Tibial nerve (tissue), 4 donors: ENCODE data around the gene SLC66A3. TPM values are rescaled to one million over a fixed set of nuclear protein-coding genes. Genes with fewer than 3 reads are reported as not detected.

Source experiments
- DNase-seq, 2 donors: peaks; one replicate each; pipeline ENCODE4 v3.0.0-alpha.2; 2019; ENCODE audit warnings: low spot score in 2 of 2
- H3K27ac ChIP-seq, 4 donors: fragments of 200-600 bp; sonication (generic) in 3 of 4; one replicate each; pipeline ENCODE4 v1.5.1; 2017 to 2019; ENCODE audit warnings: mild to moderate bottlenecking in 1 of 4
- H3K27me3 ChIP-seq, 2 donors: fragments of 200-600 bp; sonication (generic) in 1 of 2; one replicate each; pipeline versions ENCODE4 v1.5.1 to v1.6.0; 2017 to 2019
- H3K36me3 ChIP-seq, 3 donors: fragments of 200-600 bp; sonication (generic); one replicate each; pipeline ENCODE4 v1.5.1; 2018 to 2019
- H3K4me1 ChIP-seq, 4 donors: fragments of 200-600 bp; sonication (generic) in 3 of 4; one replicate each; pipeline ENCODE4 v1.5.1; 2017 to 2019
- H3K4me3 ChIP-seq, 4 donors: fragments of 200-600 bp; sonication (generic) in 3 of 4; one replicate each; pipeline ENCODE4 v1.5.1; 2017 to 2019; ENCODE audit warnings: mild to moderate bottlenecking in 1 of 4, moderate library complexity in 1 of 4
- H3K9me3 ChIP-seq, 4 donors: fragments of 200-600 bp; sonication (generic) in 3 of 4; one replicate each; pipeline ENCODE4 v1.5.1; 2017 to 2019
- CTCF ChIP-seq, 5 experiments: fragments of 200-600 bp in 3 of 5; fragments of 450-650 bp in 2 of 5; sonication (generic) in 3 of 5; IDR thresholded peaks; one replicate each; pipeline ENCODE4 v1.5.1; 2016 to 2019; ENCODE audit warnings: antibody characterized with exemption in 5 of 5, mild to moderate bottlenecking in 3 of 5, moderate library complexity in 2 of 5
- EP300 ChIP-seq, 2 donors: sonication (generic); formaldehyde crosslinking; IDR thresholded peaks; one replicate each; pipeline ENCODE4 v1.6.1; 2017; ENCODE audit warnings: antibody characterized with exemption in 2 of 2, mild to moderate bottlenecking in 1 of 2
- POLR2A ChIP-seq, 2 donors: fragments of 450-650 bp; IDR thresholded peaks; one replicate each; pipeline ENCODE4 v1.6.1; 2017; ENCODE audit warnings: antibody characterized with exemption in 2 of 2, mild to moderate bottlenecking in 2 of 2, moderate library complexity in 2 of 2
- WGBS, 2 donors: methylation state at CpG; one replicate each; pipeline ENCODE4 v1.1.5; 2018; 5-methylcytosine and 5-hydroxymethylcytosine counted together
- total RNA-seq, 4 donors: library from RNA; depleted of rRNA; stranded (reverse); fragments of >200 nt; gene quantifications; one replicate each; pipeline ENCODE4 v1.1.0, GENCODE V29; 2016

The SLC66A3 gene
- total RNA-seq, 4 donors from 2014 or later, result 49.8 to 120 (median 112) TPM

GRCh38 chr2:11123856-11124759, 31.2 kb upstream of the SLC66A3 start:
- Histone ChIP-seq H3K27ac (no peak overlapping the region), H3K9me3 (no peaks in the 10 kb centered on the region), H3K27me3 (no peaks in the 10 kb centered on the region), H3K4me1 (peaks cover 0 to 10% (median 0%) of the 10 kb centered on the region in 4 donors), H3K4me3 (no peak overlapping the region), H3K36me3 (no peaks in the 10 kb centered on the region)
- DNase-seq, result peak in 1 of 2 donors; percentile 52
- 49 to 53% methylated on average over 31 to 36 of the region's 41 CpGs for WGBS, 2 donors
- TF ChIP-seq CTCF (IDR thresholded peaks at IDR 0.05), result peak; percentile 42 to 61 (median 49)
- TF ChIP-seq EP300 (IDR thresholded peaks at IDR 0.05), result no peak
- no peak for TF ChIP-seq POLR2A (IDR thresholded peaks at IDR 0.05)

- Histone ChIP-seq H3K4me1 (peaks cover 0 to 15% (median 1%) of the 10 kb centered on the region in 4 donors), H3K4me3 (no peak overlapping the region), H3K36me3 (no peaks in the 10 kb centered on the region), H3K27ac (no peak overlapping the region), H3K9me3 (no peaks in the 10 kb centered on the region), H3K27me3 (no peaks in the 10 kb centered on the region)
- no peak for DNase-seq
- WGBS, 2 donors, result 56 to 66% methylated on average over 3 of the region's 3 CpGs
- no peak for TF ChIP-seq POLR2A (IDR thresholded peaks at IDR 0.05)
- TF ChIP-seq CTCF (IDR thresholded peaks at IDR 0.05), result no peak
- no peak for TF ChIP-seq EP300 (IDR thresholded peaks at IDR 0.05)
Observed at GRCh38 chr2:11124760-11125068, 30.6 kb upstream of the SLC66A3 start.

- Histone ChIP-seq H3K9me3 (no peaks in the 10 kb centered on the region), H3K4me3 (no peak overlapping the region), H3K27ac (no peak overlapping the region), H3K4me1 (peaks cover 0 to 24% (median 10%) of the 10 kb centered on the region in 4 donors), H3K36me3 (no peaks in the 10 kb centered on the region), H3K27me3 (no peaks in the 10 kb centered on the region)
- WGBS, 2 donors, result 80 to 89% methylated on average over 5 of the region's 5 CpGs
- no peak for DNase-seq
- TF ChIP-seq EP300 (IDR thresholded peaks at IDR 0.05), result no peak
Observed at GRCh38 chr2:11127761-11128160, 27.5 kb upstream of the SLC66A3 start.

GRCh38 chr2:11128243-11128951, 26.9 kb upstream of the SLC66A3 start:
- TF ChIP-seq CTCF (IDR thresholded peaks at IDR 0.05) (no peak), POLR2A (IDR thresholded peaks at IDR 0.05) (no peak), EP300 (IDR thresholded peaks at IDR 0.05) (no peak)
- 66 to 73% methylated on average over 11 of the region's 11 CpGs for WGBS, 2 donors
- H3K27ac ChIP-seq, result no peak overlapping the region

GRCh38 chr2:11129598-11130449, 25.4 kb upstream of the SLC66A3 start:
- no peaks in the 10 kb centered on the region for H3K36me3 ChIP-seq
- H3K4me1 ChIP-seq, result peaks cover 0 to 36% (median 17%) of the 10 kb centered on the region in 4 donors
- no peaks in the 10 kb centered on the region for H3K9me3 ChIP-seq
- TF ChIP-seq EP300 (IDR thresholded peaks at IDR 0.05), result no peak
- peak in 3 of 5 experiments; percentile 1 to 32 (median 23) for TF ChIP-seq CTCF (IDR thresholded peaks at IDR 0.05)
- H3K27ac ChIP-seq, result peak overlapping the region in 2 of 4 donors; percentile 59 to 60
- WGBS, 2 donors, result 13 to 19% methylated on average over 31 to 44 of the region's 46 CpGs
- no peak for DNase-seq
- H3K4me3 ChIP-seq, result peak overlapping the region; percentile 16 to 52 (median 36)
- no peaks in the 10 kb centered on the region for H3K27me3 ChIP-seq

More at GRCh38 chr2:11128243-11128951, 26.9 kb upstream of the SLC66A3 start:
- peak in 1 of 2 donors; percentile 50 for DNase-seq
- no peaks in the 10 kb centered on the region for H3K27me3 ChIP-seq
- H3K4me3 ChIP-seq, result no peak overlapping the region
- no peaks in the 10 kb centered on the region for H3K36me3 ChIP-seq
- H3K4me1 ChIP-seq, result peaks cover 0 to 28% (median 13%) of the 10 kb centered on the region in 4 donors
- H3K9me3 ChIP-seq, result no peaks in the 10 kb centered on the region
